IMR-90 (cell line): ENCODE results near the gene GPR45. TPM values are rescaled to one million over a fixed set of nuclear protein-coding genes. Genes with fewer than 3 reads are reported as not detected.

Experiments used
- ATAC-seq: fragments of 200-7000 bp; cut with Tn5 transposase; 2 replicates; pipeline ENCODE4 v1.9.1; 2020; ENCODE audit warnings: low read depth, mild to moderate bottlenecking, moderate library complexity
- BruUV-seq: library from RNA; stranded (reverse); fragments of 400-500 nt; replicated peaks from 2 replicates; lab custom pipeline; 2021; lab: Mats Ljungman, UMichigan
- CTCF ChIA-PET: fragments of 300-600 bp; formaldehyde crosslinking; extraction: SDS; loops from one replicate; lab custom pipeline; 2021; ENCODE audit warnings: antibody characterized with exemption; lab: Yijun Ruan, JAX
- POLR2A ChIA-PET: fragments of 300-600 bp; sonication (Branson Sonifier 250); formaldehyde crosslinking; loops from one replicate; lab custom pipeline; 2022; ENCODE audit warnings: antibody characterized with exemption; ENCODE audit not compliant: unreplicated experiment; lab: Charles Lee
- DNase-seq: peaks from one replicate; pipeline ENCODE4 v3.0.0; 2013
- H2AFZ ChIP-seq: replicated peaks from 2 replicates; pipeline ENCODE3; 2013; ENCODE audit warnings: low read length, mild to moderate bottlenecking; ENCODE audit not compliant: poor library complexity
- H2AK5ac ChIP-seq: 2 replicates; pipeline ENCODE4 v1.6.1; 2013; ENCODE audit warnings: low read depth, low read length, inconsistent platforms
- H2AK9ac ChIP-seq: replicated peaks from 2 replicates; pipeline ENCODE3; 2013; ENCODE audit warnings: mild to moderate bottlenecking, low read depth, low read length, moderate library complexity; ENCODE audit not compliant: poor library complexity
- H2BK120ac ChIP-seq: 2 replicates; pipeline ENCODE4 v1.6.1; 2013; ENCODE audit warnings: low read depth, low read length, inconsistent platforms
- H2BK15ac ChIP-seq: 3 replicates; pipeline ENCODE4 v1.6.1; 2013; ENCODE audit warnings: low read depth, low read length, inconsistent platforms
- H2BK20ac ChIP-seq: 2 replicates; pipeline ENCODE4 v1.6.1; 2013; ENCODE audit warnings: low read depth, mild to moderate bottlenecking, inconsistent platforms, low read length, moderate library complexity
- H2BK5ac ChIP-seq: 2 replicates; pipeline ENCODE4 v1.6.1; 2013; ENCODE audit warnings: mild to moderate bottlenecking, low read depth, low read length, inconsistent platforms; ENCODE audit not compliant: poor library complexity, severe bottlenecking
- H3K14ac ChIP-seq: replicated peaks from 2 replicates; pipeline ENCODE4 v1.6.1; 2013; ENCODE audit warnings: low read depth, low read length, inconsistent platforms
- H3K18ac ChIP-seq: 2 replicates; pipeline ENCODE4 v1.6.1; 2013; ENCODE audit warnings: low read depth, low read length, control low read depth
- H3K23ac ChIP-seq: 2 replicates; pipeline ENCODE4 v1.6.1; 2013; ENCODE audit warnings: low read depth, low read length, inconsistent platforms
- H3K27ac ChIP-seq: 2 replicates; pipeline ENCODE4 v1.5.1; 2013; ENCODE audit warnings: mild to moderate bottlenecking, control low read depth, low read length; ENCODE audit not compliant: insufficient read depth
- H3K27me3 ChIP-seq: 2 replicates; pipeline ENCODE4 v1.6.1; 2013; ENCODE audit warnings: low read length; ENCODE audit not compliant: control insufficient read depth, insufficient read depth
- H3K36me3 ChIP-seq: 2 replicates; pipeline ENCODE4 v1.6.1; 2013; ENCODE audit warnings: low read length, mixed read lengths; ENCODE audit not compliant: control insufficient read depth, insufficient read depth
- H3K4ac ChIP-seq: 2 replicates; pipeline ENCODE4 v1.6.1; 2013; ENCODE audit warnings: low read depth, low read length, inconsistent platforms
- H3K4me1 ChIP-seq: 2 replicates; pipeline ENCODE4 v1.6.1; 2013; ENCODE audit warnings: low read length, mixed read lengths; ENCODE audit not compliant: control insufficient read depth, insufficient read depth
- H3K4me2 ChIP-seq: 2 replicates; pipeline ENCODE4 v1.6.1; 2013; ENCODE audit warnings: low read depth, mild to moderate bottlenecking, control low read depth, low read length, moderate library complexity
- H3K4me3 ChIP-seq: 2 replicates; pipeline ENCODE4 v1.5.1; 2013; ENCODE audit warnings: low read depth, mild to moderate bottlenecking, control low read depth, low read length, moderate library complexity; ENCODE audit not compliant: insufficient read depth
- H3K56ac ChIP-seq: 2 replicates; pipeline ENCODE4 v1.6.1; 2013; ENCODE audit warnings: low read length, inconsistent platforms; ENCODE audit not compliant: insufficient read depth; ENCODE audit errors: extremely low read depth
- H3K79me1 ChIP-seq, 2 experiments: 2 replicates each; pipeline ENCODE4 v1.6.1; 2013; ENCODE audit warnings: low read length in 2 of 2, inconsistent platforms in 1 of 2, low read depth in 1 of 2
- H3K9ac ChIP-seq: 2 replicates; pipeline ENCODE4 v1.6.1; 2013; ENCODE audit warnings: low read depth, low read length, control low read depth
- H3K9me1 ChIP-seq: 2 replicates; pipeline ENCODE4 v1.6.1; 2013; ENCODE audit warnings: low read length, inconsistent platforms; ENCODE audit not compliant: insufficient read depth
- H3K9me3 ChIP-seq: 2 replicates; pipeline ENCODE4 v1.6.1; 2013; ENCODE audit warnings: low read length; ENCODE audit not compliant: control insufficient read depth, insufficient read depth
- H4K20me1 ChIP-seq: 2 replicates; pipeline ENCODE4 v1.6.1; 2013; ENCODE audit warnings: low read length, inconsistent platforms; ENCODE audit not compliant: insufficient read depth
- H4K5ac ChIP-seq: 2 replicates; pipeline ENCODE4 v1.6.1; 2013; ENCODE audit warnings: mild to moderate bottlenecking, low read depth, low read length, control low read depth
- H4K8ac ChIP-seq, 2 experiments: 2 replicates each; pipeline ENCODE4 v1.6.1; 2013; ENCODE audit warnings: low read depth in 2 of 2, low read length in 2 of 2, control low read depth in 1 of 2, inconsistent platforms in 1 of 2
- H4K91ac ChIP-seq: 2 replicates; pipeline ENCODE4 v1.6.1; 2013; ENCODE audit warnings: low read depth, low read length, inconsistent platforms; ENCODE audit not compliant: insufficient read depth
- BHLHE40 ChIP-seq: fragments of 150-350 bp; IDR thresholded peaks from 2 replicates; pipeline ENCODE4 v1.6.1; 2016; ENCODE audit warnings: mild to moderate bottlenecking, low read depth, low read length
- CEBPB ChIP-seq: IDR thresholded peaks from 2 replicates; pipeline ENCODE4 v1.6.1; 2012; ENCODE audit warnings: low read depth, low read length, improper control_type of control experiment
- CHD1 ChIP-seq: IDR thresholded peaks from 2 replicates; pipeline ENCODE4 v1.6.1; 2012; ENCODE audit warnings: low read depth, low read length, improper control_type of control experiment
- ELK1 ChIP-seq: fragments of 150-350 bp; IDR thresholded peaks from 2 replicates; pipeline ENCODE4 v1.6.1; 2016; ENCODE audit warnings: low read depth, mild to moderate bottlenecking, low read length, moderate library complexity, borderline replicate concordance
- FOS ChIP-seq: fragments of 150-350 bp; IDR thresholded peaks from 2 replicates; pipeline ENCODE4 v1.6.1; 2016; ENCODE audit warnings: low read depth, low read length
- MAFK ChIP-seq: IDR thresholded peaks from 2 replicates; pipeline ENCODE4 v1.6.1; 2012; ENCODE audit warnings: low read depth, low read length, improper control_type of control experiment
- MAZ ChIP-seq: IDR thresholded peaks from 2 replicates; pipeline ENCODE4 v1.6.1; 2012; ENCODE audit warnings: low read depth, mild to moderate bottlenecking, low read length, improper control_type of control experiment, moderate library complexity, borderline replicate concordance
- MXI1 ChIP-seq: IDR thresholded peaks from 2 replicates; pipeline ENCODE4 v1.6.1; 2012; ENCODE audit warnings: low read depth, mild to moderate bottlenecking, low read length, moderate library complexity, borderline replicate concordance
- NFE2L2 ChIP-seq: fragments of 150-350 bp; IDR thresholded peaks from 2 replicates; pipeline ENCODE4 v1.6.1; 2016; ENCODE audit warnings: low read depth, mild to moderate bottlenecking, low read length
- POLR2A ChIP-seq: IDR thresholded peaks from 2 replicates; pipeline ENCODE4 v1.6.1; 2012; ENCODE audit warnings: mild to moderate bottlenecking, low read depth, low read length
- RAD21 ChIP-seq: IDR thresholded peaks from 2 replicates; pipeline ENCODE4 v1.6.1; 2012; ENCODE audit warnings: low read length, improper control_type of control experiment
- RCOR1 ChIP-seq: IDR thresholded peaks from 2 replicates; pipeline ENCODE4 v1.6.1; 2012; ENCODE audit warnings: mild to moderate bottlenecking, low read length, improper control_type of control experiment; ENCODE audit not compliant: insufficient replicate concordance
- RFX5 ChIP-seq: IDR thresholded peaks from 2 replicates; pipeline ENCODE4 v1.8.0; 2012; ENCODE audit warnings: low read depth, mild to moderate bottlenecking, low read length, moderate library complexity
- SMC3 ChIP-seq: fragments of 150-350 bp; IDR thresholded peaks from 2 replicates; pipeline ENCODE4 v1.6.1; 2016; ENCODE audit warnings: low read depth, mild to moderate bottlenecking, antibody characterized with exemption, low read length, moderate library complexity
- WGBS, 2 experiments: methylation state at CpG; one replicate each; pipeline versions ENCODE4 v1.1.5 to v1.1.7; 2013; ENCODE audit warnings: missing lambda C conversion rate in 2 of 2; ENCODE audit not compliant: insufficient read length in 1 of 2; ENCODE audit errors: extremely low coverage in 2 of 2; 5-methylcytosine and 5-hydroxymethylcytosine counted together
- dilution Hi-C: fragments of 300-500 bp; cut with HindIII; formaldehyde crosslinking; loops from one replicate; pipeline ENCODE4 v1.14.3; 2018; ENCODE audit warnings: low sequenced_read_pairs; ENCODE audit not compliant: unreplicated experiment
- in situ Hi-C: fragments of 300-500 bp; cut with MboI; formaldehyde crosslinking; loops from 3 replicates; pipeline ENCODE4 v1.14.3; 2019; ENCODE audit warnings: low sequenced_read_pairs, inconsistent platforms, mixed read lengths
- intact Hi-C: fragments of 100-400 bp; cut with micrococcal nuclease; formaldehyde crosslinking; loops from 2 replicates; pipeline ENCODE4 v1.10.0; 2022
- polyA plus RNA-seq, 3 experiments: library from polyadenylated mRNA; depleted of rRNA; stranded (reverse); fragments of >200 nt; gene quantifications; 2 replicates each; pipeline ENCODE4 v1.2.3, GENCODE V29; 2012; ENCODE audit warnings: low replicate concordance in 1 of 3
- total RNA-seq: library from RNA; depleted of rRNA; stranded (reverse); fragments of >200 nt; gene quantifications from 2 replicates; pipeline ENCODE4 v1.2.3, GENCODE V29; 2012
- TF ChIP-seq, protein P1 (sequence below): fragments of 150-350 bp; IDR thresholded peaks from 2 replicates; pipeline ENCODE4 v1.6.1; 2017; ENCODE audit warnings: mild to moderate bottlenecking, antibody characterized with exemption, low read length, low read depth
- TF ChIP-seq, protein P2 (sequence below): conservative IDR thresholded peaks from 2 replicates; pipeline ENCODE4 v1.5.1; 2012; ENCODE audit warnings: mild to moderate bottlenecking, low read depth, low read length, improper control_type of control experiment

Gene GPR45
- total and polyA plus RNA-seq, 2 of the 4 experiments (the other 2 are of a cell fraction): not detected

GRCh38 chr2:105256431-105257047, 15.0 kb downstream of the GPR45 start:
- H3K9me1 ChIP-seq: peaks cover 6% of the 10 kb centered on the region
- no peak overlapping the region for H2AK5ac ChIP-seq
- POLR2A ChIA-PET: no interaction called here
- H3K4me2 ChIP-seq: no peak overlapping the region
- no peaks in the 10 kb centered on the region for H3K79me1 ChIP-seq
- BruUV-seq: no TSS peak
- intact Hi-C loops: no loop called here
- no peak overlapping the region for H4K5ac ChIP-seq
- no peak for TF ChIP-seq NFE2L2
- TF ChIP-seq ELK1: no peak
- no peak for TF ChIP-seq RCOR1
- TF ChIP-seq MAFK: no peak
- TF ChIP-seq CEBPB: no peak
- TF ChIP-seq, protein P1, sequence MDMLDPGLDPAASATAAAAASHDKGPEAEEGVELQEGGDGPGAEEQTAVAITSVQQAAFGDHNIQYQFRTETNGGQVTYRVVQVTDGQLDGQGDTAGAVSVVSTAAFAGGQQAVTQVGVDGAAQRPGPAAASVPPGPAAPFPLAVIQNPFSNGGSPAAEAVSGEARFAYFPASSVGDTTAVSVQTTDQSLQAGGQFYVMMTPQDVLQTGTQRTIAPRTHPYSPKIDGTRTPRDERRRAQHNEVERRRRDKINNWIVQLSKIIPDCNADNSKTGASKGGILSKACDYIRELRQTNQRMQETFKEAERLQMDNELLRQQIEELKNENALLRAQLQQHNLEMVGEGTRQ: no peak
- no peak for TF ChIP-seq FOS
- no peak for TF ChIP-seq SMC3
- no peak for TF ChIP-seq MXI1
- no peak for TF ChIP-seq POLR2A
- TF ChIP-seq RFX5: no peak
- TF ChIP-seq, protein P2, sequence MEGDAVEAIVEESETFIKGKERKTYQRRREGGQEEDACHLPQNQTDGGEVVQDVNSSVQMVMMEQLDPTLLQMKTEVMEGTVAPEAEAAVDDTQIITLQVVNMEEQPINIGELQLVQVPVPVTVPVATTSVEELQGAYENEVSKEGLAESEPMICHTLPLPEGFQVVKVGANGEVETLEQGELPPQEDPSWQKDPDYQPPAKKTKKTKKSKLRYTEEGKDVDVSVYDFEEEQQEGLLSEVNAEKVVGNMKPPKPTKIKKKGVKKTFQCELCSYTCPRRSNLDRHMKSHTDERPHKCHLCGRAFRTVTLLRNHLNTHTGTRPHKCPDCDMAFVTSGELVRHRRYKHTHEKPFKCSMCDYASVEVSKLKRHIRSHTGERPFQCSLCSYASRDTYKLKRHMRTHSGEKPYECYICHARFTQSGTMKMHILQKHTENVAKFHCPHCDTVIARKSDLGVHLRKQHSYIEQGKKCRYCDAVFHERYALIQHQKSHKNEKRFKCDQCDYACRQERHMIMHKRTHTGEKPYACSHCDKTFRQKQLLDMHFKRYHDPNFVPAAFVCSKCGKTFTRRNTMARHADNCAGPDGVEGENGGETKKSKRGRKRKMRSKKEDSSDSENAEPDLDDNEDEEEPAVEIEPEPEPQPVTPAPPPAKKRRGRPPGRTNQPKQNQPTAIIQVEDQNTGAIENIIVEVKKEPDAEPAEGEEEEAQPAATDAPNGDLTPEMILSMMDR: no peak
- no peak for TF ChIP-seq RAD21
- TF ChIP-seq MAZ: no peak
- TF ChIP-seq CHD1: no peak
- no peak for TF ChIP-seq BHLHE40
- H2BK15ac ChIP-seq: no peak overlapping the region
- WGBS, 2 experiments: 80% methylated on average over 5 of the region's 11 CpGs; no CpG with 5 or more reads in 1 of the 2 experiments
- ATAC-seq: no peak
- in situ Hi-C loops: no loop called here
- H4K20me1 ChIP-seq: no peaks in the 10 kb centered on the region
- no peak overlapping the region for H3K4ac ChIP-seq
- H3K27ac ChIP-seq: no peak overlapping the region
- no peak for DNase-seq
- H3K14ac ChIP-seq: no peak overlapping the region
- dilution Hi-C loops: no loop called here
- no peak overlapping the region for H2BK5ac ChIP-seq
- H3K18ac ChIP-seq: no peak overlapping the region
- H4K8ac ChIP-seq: no peak overlapping the region
- no peak overlapping the region for H2AK9ac ChIP-seq
- H3K4me1 ChIP-seq: peaks cover 3% of the 10 kb centered on the region; the same call in 1 of the 2 replicates
- no peak overlapping the region for H3K4me3 ChIP-seq
- H2BK20ac ChIP-seq: no peak overlapping the region
- H3K23ac ChIP-seq: no peak overlapping the region
- H2BK120ac ChIP-seq: no peak overlapping the region
- H3K27me3 ChIP-seq: no peaks in the 10 kb centered on the region; the same call in 1 of the 2 replicates
- H3K9me3 ChIP-seq: no peaks in the 10 kb centered on the region
- H2AFZ ChIP-seq: no peak overlapping the region
- no peak overlapping the region for H3K56ac ChIP-seq
- no peak overlapping the region for H3K9ac ChIP-seq
- CTCF ChIA-PET: no interaction called here
- H3K36me3 ChIP-seq: no peaks in the 10 kb centered on the region
- H4K91ac ChIP-seq: no peak overlapping the region
